ENCODE results near the gene CEACAM5.

CEACAM5 gene

GRCh38 chr19:41720103-41720502, 11.7 kb downstream of the CEACAM5 start:
- no peak overlapping the region for H3K4me3 ChIP-seq (ENCODE audit: low read depth, low read length, poor library complexity, severe bottlenecking)
- no peaks in the 10 kb centered on the region for H3K4me1 ChIP-seq (ENCODE audit: insufficient read depth, low read length, severe bottlenecking)
- no peak overlapping the region for H3K9ac ChIP-seq (ENCODE audit: low read length)
- no peak overlapping the region for H3K27ac ChIP-seq (ENCODE audit: low read depth, low read length, poor library complexity, severe bottlenecking)
- H3K36me3 ChIP-seq (ENCODE audit: insufficient read depth, low read length), result no peaks in the 10 kb centered on the region
- H3K27me3 ChIP-seq (ENCODE audit: insufficient read depth, low read length), result no peaks in the 10 kb centered on the region; the same call in 1 of the 2 replicates
- no peaks in the 10 kb centered on the region for H3F3A ChIP-seq (ENCODE audit: insufficient read depth, low read length)
- no peaks in the 10 kb centered on the region for H3K9me2 ChIP-seq (ENCODE audit: low read depth, low read length)
- H3K79me2 ChIP-seq (ENCODE audit: insufficient read depth, low read length), result no peaks in the 10 kb centered on the region
- no peaks in the 10 kb centered on the region for H3K9me3 ChIP-seq (ENCODE audit: low read length)
- no peak overlapping the region for H3K4me2 ChIP-seq (ENCODE audit: low read length)
- TF ChIP-seq EZH2 (IDR thresholded peaks at IDR 0.05; ENCODE audit: borderline replicate concordance, low read length) (no peak), CTCF (IDR thresholded peaks at IDR 0.05; ENCODE audit: low read length) (no peak)
- H4K20me1 ChIP-seq (ENCODE audit: insufficient read depth, low read length), result no peaks in the 10 kb centered on the region
- H2AFZ ChIP-seq (ENCODE audit: low read length), result no peak overlapping the region

- Histone ChIP-seq H2AFZ (ENCODE audit: low read length) (no peak overlapping the region), H3K36me3 (ENCODE audit: insufficient read depth, low read length) (no peaks in the 10 kb centered on the region), H3K9me3 (ENCODE audit: low read length) (no peaks in the 10 kb centered on the region), H3F3A (ENCODE audit: insufficient read depth, low read length) (no peaks in the 10 kb centered on the region), H3K9me2 (ENCODE audit: low read depth, low read length) (no peaks in the 10 kb centered on the region), H3K79me2 (ENCODE audit: insufficient read depth, low read length) (no peaks in the 10 kb centered on the region), H4K20me1 (ENCODE audit: insufficient read depth, low read length) (no peaks in the 10 kb centered on the region), H3K27ac (ENCODE audit: low read depth, low read length, poor library complexity, severe bottlenecking) (no peak overlapping the region), H3K4me2 (ENCODE audit: low read length) (no peak overlapping the region), H3K4me1 (ENCODE audit: insufficient read depth, low read length, severe bottlenecking) (no peaks in the 10 kb centered on the region), H3K4me3 (ENCODE audit: low read depth, low read length, poor library complexity, severe bottlenecking) (no peak overlapping the region), H3K27me3 (ENCODE audit: insufficient read depth, low read length) (no peaks in the 10 kb centered on the region; the same call in 1 of the 2 replicates), H3K9ac (ENCODE audit: low read length) (no peak overlapping the region)
- no peak for TF ChIP-seq CTCF (IDR thresholded peaks at IDR 0.05; ENCODE audit: low read length)
- TF ChIP-seq EZH2 (IDR thresholded peaks at IDR 0.05; ENCODE audit: borderline replicate concordance, low read length), result no peak
Observed at GRCh38 chr19:41726493-41726892, 18.1 kb downstream of the CEACAM5 start.

GRCh38 chr19:41734156-41734555, 25.7 kb downstream of the CEACAM5 start:
- no peaks in the 10 kb centered on the region for H4K20me1 ChIP-seq (ENCODE audit: insufficient read depth, low read length)
- no peaks in the 10 kb centered on the region for H3K27me3 ChIP-seq (ENCODE audit: insufficient read depth, low read length)
- H2AFZ ChIP-seq (ENCODE audit: low read length), result no peak overlapping the region
- H3K4me3 ChIP-seq (ENCODE audit: low read depth, low read length, poor library complexity, severe bottlenecking), result no peak overlapping the region
- H3K9me2 ChIP-seq (ENCODE audit: low read depth, low read length), result no peaks in the 10 kb centered on the region
- no peaks in the 10 kb centered on the region for H3F3A ChIP-seq (ENCODE audit: insufficient read depth, low read length)
- no peak overlapping the region for H3K9ac ChIP-seq (ENCODE audit: low read length)
- H3K79me2 ChIP-seq (ENCODE audit: insufficient read depth, low read length), result no peaks in the 10 kb centered on the region
- H3K27ac ChIP-seq (ENCODE audit: low read depth, low read length, poor library complexity, severe bottlenecking), result no peak overlapping the region
- TF ChIP-seq EZH2 (IDR thresholded peaks at IDR 0.05; ENCODE audit: borderline replicate concordance, low read length) (no peak), CTCF (IDR thresholded peaks at IDR 0.05; ENCODE audit: low read length) (no peak)
- H3K4me2 ChIP-seq (ENCODE audit: low read length), result no peak overlapping the region
- H3K4me1 ChIP-seq (ENCODE audit: insufficient read depth, low read length, severe bottlenecking), result no peaks in the 10 kb centered on the region
- H3K9me3 ChIP-seq (ENCODE audit: low read length), result no peaks in the 10 kb centered on the region
- H3K36me3 ChIP-seq (ENCODE audit: insufficient read depth, low read length), result no peaks in the 10 kb centered on the region
